Keratinocyte (primary cell): ENCODE data around the gene PLPPR1. TPM values are rescaled to one million over a fixed set of nuclear protein-coding genes. Genes with fewer than 3 reads are reported as not detected.

ENCODE experiments used
- DNase-seq: peaks from one replicate; pipeline ENCODE4 v3.0.0-alpha.2; 2011; ENCODE audit warnings: low read depth, missing footprints, low spot score
- FAIRE-seq: peaks from 2 replicates; lab custom pipeline; 2011; peaks lifted over from hg19 to GRCh38; lab: Jason Lieb, UNC
- H2AFZ ChIP-seq: 2 replicates; pipeline ENCODE4 v1.6.0; 2012; ENCODE audit warnings: low read length, control low read depth, inconsistent platforms; ENCODE audit not compliant: control insufficient read depth
- H3K27ac ChIP-seq: 2 replicates; pipeline ENCODE4 v1.5.1; 2011; ENCODE audit warnings: low read length; ENCODE audit not compliant: control insufficient read depth, insufficient read depth
- H3K27me3 ChIP-seq: 3 replicates; pipeline ENCODE4 v1.6.0; 2011; ENCODE audit warnings: low read length; ENCODE audit not compliant: control insufficient read depth, insufficient read depth; ENCODE audit errors: extremely low read depth
- H3K36me3 ChIP-seq, 2 experiments: 2 replicates in 1 of 2; 3 replicates in 1 of 2; pipeline ENCODE4 v1.5.1; 2011; ENCODE audit warnings: low read length in 2 of 2, mild to moderate bottlenecking in 1 of 2; ENCODE audit not compliant: control insufficient read depth in 2 of 2, insufficient read depth in 2 of 2; ENCODE audit errors: extremely low read depth in 1 of 2
- H3K4me1 ChIP-seq: 3 replicates; pipeline ENCODE4 v1.5.1; 2011; ENCODE audit warnings: low read length; ENCODE audit not compliant: control insufficient read depth, insufficient read depth; ENCODE audit errors: extremely low read depth
- H3K4me2 ChIP-seq: 3 replicates; pipeline ENCODE4 v1.6.0; 2011; ENCODE audit warnings: low read depth, low read length; ENCODE audit not compliant: control insufficient read depth, insufficient read depth; ENCODE audit errors: extremely low read depth
- H3K4me3 ChIP-seq, 3 experiments: fragments of 200-600 bp in 1 of 3; sonication (generic) in 1 of 3; 2 replicates in 2 of 3; 3 replicates in 1 of 3; pipeline ENCODE4 v1.5.1; 2011 to 2016; ENCODE audit warnings: low read length in 3 of 3, mild to moderate bottlenecking in 3 of 3, control low read depth in 2 of 3, inconsistent platforms in 1 of 3, low read depth in 1 of 3, mixed read lengths in 1 of 3, mixed run types in 1 of 3, moderate library complexity in 1 of 3; ENCODE audit not compliant: control insufficient read depth in 2 of 3, insufficient read depth in 2 of 3; ENCODE audit errors: extremely low read depth in 1 of 3
- H3K79me2 ChIP-seq: 2 replicates; pipeline ENCODE4 v1.6.0; 2012; ENCODE audit warnings: low read length; ENCODE audit not compliant: control insufficient read depth, insufficient read depth
- H3K9ac ChIP-seq: 3 replicates; pipeline ENCODE4 v1.6.0; 2011; ENCODE audit warnings: low read length; ENCODE audit not compliant: control insufficient read depth, insufficient read depth; ENCODE audit errors: extremely low read depth
- H3K9me1 ChIP-seq: 3 replicates; pipeline ENCODE4 v1.6.0; 2011; ENCODE audit warnings: low read length; ENCODE audit not compliant: control insufficient read depth, insufficient read depth; ENCODE audit errors: extremely low read depth
- H3K9me3 ChIP-seq: 2 replicates; pipeline ENCODE4 v1.5.1; 2012; ENCODE audit warnings: low read depth, low read length; ENCODE audit not compliant: control insufficient read depth
- H4K20me1 ChIP-seq: 3 replicates; pipeline ENCODE4 v1.6.0; 2011; ENCODE audit warnings: low read length; ENCODE audit not compliant: control insufficient read depth, insufficient read depth; ENCODE audit errors: extremely low read depth
- CTCF ChIP-seq, 3 experiments: IDR thresholded peaks in 1 of 3; conservative IDR thresholded peaks in 1 of 3; optimal IDR thresholded peaks in 1 of 3; 2 replicates in 2 of 3; 3 replicates in 1 of 3; pipeline versions ENCODE3 to v1.5.1; 2011; ENCODE audit warnings: low read length in 3 of 3, mild to moderate bottlenecking in 3 of 3, moderate library complexity in 2 of 3, control low read depth in 1 of 3, inconsistent platforms in 1 of 3; ENCODE audit not compliant: insufficient read depth in 2 of 3; ENCODE audit errors: extremely low read depth in 1 of 3
- EZH2 ChIP-seq: IDR thresholded peaks from one replicate; pipeline ENCODE4 v1.6.1; 2012; ENCODE audit warnings: inconsistent platforms, mild to moderate bottlenecking, low read length, moderate library complexity
- dilution Hi-C: fragments of 300-500 bp; cut with MboI; formaldehyde crosslinking; loops from one replicate; pipeline ENCODE4 v1.7.0; 2020; ENCODE audit warnings: low sequenced_read_pairs; ENCODE audit not compliant: extremely low pct_ligation_motif_present
- polyA plus RNA-seq, 5 experiments: library from polyadenylated mRNA; depleted of rRNA in 3 of 5; stranded (reverse) in 3 of 5; stranded (forward) in 1 of 5; unstranded in 1 of 5; fragments of >200 nt; gene quantifications; 1 replicate in 1 of 5; 2 replicates in 3 of 5; 3 replicates in 1 of 5; pipeline versions ENCODE4 v1.2.1 to v1.2.3, GENCODE V29; 2011 to 2012; ENCODE audit warnings: missing spikeins in 2 of 5, low read depth in 1 of 5, low replicate concordance in 1 of 5

The PLPPR1 gene
- polyA plus RNA-seq, 1 donor (not counting 4 experiments of a cell fraction or from before 2014, with no cell fraction given) = not detected

DNA sequence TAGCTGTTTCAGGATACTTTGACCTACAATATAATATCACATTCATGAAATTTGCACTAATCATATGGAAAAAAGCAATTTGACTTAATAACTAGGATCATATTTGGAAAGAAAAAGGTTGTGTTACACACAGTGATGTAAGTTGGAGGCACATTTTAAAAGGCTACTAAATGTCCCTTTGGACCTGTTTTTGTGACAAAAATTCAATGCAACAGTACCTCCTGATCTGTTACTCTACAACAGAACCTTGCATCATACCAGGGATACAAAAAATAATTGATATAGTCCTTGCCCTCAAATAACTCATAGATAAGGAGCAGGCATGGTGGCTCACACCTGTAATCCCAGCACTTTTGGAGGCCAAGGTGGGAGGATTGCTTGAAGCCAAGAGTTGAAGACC lies 289.2 kb downstream of the PLPPR1 start:
- no peaks in the 10 kb centered on the region for H3K9me3 ChIP-seq
- no peaks in the 10 kb centered on the region for H3K79me2 ChIP-seq
- H3K27me3 ChIP-seq = no peaks in the 10 kb centered on the region
- H3K36me3 ChIP-seq = no peaks in the 10 kb centered on the region
- H3K9me1 ChIP-seq = no peaks in the 10 kb centered on the region
- TF ChIP-seq CTCF (optimal IDR thresholded peaks at IDR 0.05 in 1 of 3, IDR thresholded peaks at IDR 0.05 in 1 of 3, conservative IDR thresholded peaks at IDR 0.05 in 1 of 3; ENCODE audit: extremely low read depth in 1 of 3, insufficient read depth in 2 of 3, low read length in 3 of 3) (no peak), EZH2 (no peak)
- no peak for FAIRE-seq
- DNase-seq = no peak
- no peak overlapping the region for H3K4me3 ChIP-seq
- dilution Hi-C loops = no loop called here
- H4K20me1 ChIP-seq = no peaks in the 10 kb centered on the region
- H2AFZ ChIP-seq = no peak overlapping the region
- H3K9ac ChIP-seq = no peak overlapping the region
- H3K4me2 ChIP-seq = no peak overlapping the region
- no peaks in the 10 kb centered on the region for H3K4me1 ChIP-seq
- H3K27ac ChIP-seq = no peak overlapping the region

- TF ChIP-seq EZH2 (no peak), CTCF (optimal IDR thresholded peaks at IDR 0.05 in 1 of 3, IDR thresholded peaks at IDR 0.05 in 1 of 3, conservative IDR thresholded peaks at IDR 0.05 in 1 of 3; ENCODE audit: extremely low read depth in 1 of 3, insufficient read depth in 2 of 3, low read length in 3 of 3) (no peak)
- dilution Hi-C loops = no loop called here
- FAIRE-seq = no peak
Observed at GRCh38 chr9:101323129-101323528, 294.6 kb downstream of the PLPPR1 start.

More at GRCh38 chr9:101323129-101323528, 294.6 kb downstream of the PLPPR1 start:
- no peaks in the 10 kb centered on the region for H3K27me3 ChIP-seq
- H3K9ac ChIP-seq = no peak overlapping the region
- no peak overlapping the region for H2AFZ ChIP-seq
- no peaks in the 10 kb centered on the region for H3K9me1 ChIP-seq
- H3K9me3 ChIP-seq = no peaks in the 10 kb centered on the region
- no peaks in the 10 kb centered on the region for H4K20me1 ChIP-seq
- no peaks in the 10 kb centered on the region for H3K79me2 ChIP-seq
- H3K4me2 ChIP-seq = no peak overlapping the region
- DNase-seq = no peak
- no peaks in the 10 kb centered on the region for H3K4me1 ChIP-seq
- no peak overlapping the region for H3K27ac ChIP-seq
- H3K4me3 ChIP-seq = no peak overlapping the region
- no peaks in the 10 kb centered on the region for H3K36me3 ChIP-seq
